NCI-H146 (cell line): ENCODE data around the gene HELZ2.
"Not testable (repeated sequence)": the region's sequence is repeated elsewhere in the genome, so short reads cannot be mapped to it uniquely, and the experiment has no call there.

ENCODE experiments used
- DNase-seq: peaks from one replicate; lab custom pipeline; 2025; lab: John Stamatoyannopoulos, UW

Gene HELZ2

DNA sequence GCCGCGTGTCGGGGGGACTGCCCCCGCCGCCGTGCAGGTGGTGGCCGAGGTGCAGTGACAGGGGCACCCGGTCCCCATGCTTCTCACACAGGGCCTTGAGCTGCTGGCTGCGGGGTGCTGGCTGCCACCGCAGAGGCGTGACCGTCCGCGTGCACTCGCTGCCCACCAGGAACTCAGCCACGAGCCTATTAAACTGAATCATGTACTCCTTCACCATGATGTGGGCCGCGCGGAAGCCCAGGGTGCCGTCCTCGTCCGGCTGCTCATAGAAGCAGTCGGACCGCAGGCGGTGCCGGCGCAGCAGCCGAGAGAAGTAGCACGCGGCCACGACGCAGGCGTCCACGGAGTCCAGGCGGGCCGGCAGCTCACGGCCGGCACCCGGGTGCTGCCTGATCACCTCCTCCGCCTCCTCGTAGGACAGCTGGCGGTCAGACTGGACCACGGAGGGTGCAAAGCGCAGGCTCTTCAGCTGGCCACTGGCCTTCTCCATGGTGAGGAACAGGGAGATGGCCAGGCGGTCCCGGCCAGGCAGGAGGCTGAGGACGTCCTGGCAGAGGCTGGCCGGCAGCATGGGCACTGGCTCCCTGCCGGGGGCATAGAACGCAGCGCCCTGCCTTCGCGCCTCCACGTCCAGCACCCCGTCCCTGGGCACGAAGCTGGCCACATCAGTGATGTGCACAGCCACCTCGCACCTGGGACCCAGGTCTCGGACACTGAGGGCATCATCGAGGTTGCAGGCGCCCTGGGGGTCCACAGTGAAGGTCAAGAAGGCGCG is 9.8 kb downstream of the HELZ2 start:
- no peak for DNase-seq

DNA sequence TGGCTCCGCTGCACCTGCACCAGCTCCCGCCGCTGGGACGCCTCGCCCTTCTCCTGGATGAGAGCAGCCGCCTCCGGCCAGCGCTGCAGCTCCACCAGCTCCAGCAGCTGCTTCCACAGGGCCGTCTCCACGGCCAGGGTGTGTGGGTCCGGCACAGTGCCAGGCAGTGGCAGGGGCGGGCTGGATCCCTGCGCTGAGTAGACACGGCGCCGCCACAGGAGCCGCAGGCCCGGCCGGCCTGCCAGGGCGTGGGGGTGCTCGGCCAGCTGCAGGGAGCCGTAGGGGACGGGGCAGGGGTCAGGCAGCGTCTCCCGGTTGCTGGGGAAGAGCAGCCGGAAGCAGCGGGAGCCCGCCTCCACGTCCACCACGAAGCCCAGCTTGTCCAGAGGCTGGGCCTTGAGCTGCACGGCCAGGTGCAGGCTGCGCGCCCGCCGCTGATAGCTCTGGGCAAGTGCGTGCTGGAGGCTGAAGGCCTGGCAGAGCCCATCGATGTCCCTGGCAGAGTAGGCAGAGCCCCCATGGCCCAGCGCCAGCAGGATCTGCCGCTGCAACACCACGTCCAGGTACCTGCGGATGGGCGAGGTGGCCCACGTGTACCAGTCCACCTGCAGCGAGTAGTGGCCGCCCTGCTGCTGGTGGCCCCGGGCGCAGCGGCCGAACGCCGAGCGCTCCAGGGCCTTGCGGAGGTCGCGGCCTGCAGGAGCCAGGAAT is 10.7 kb downstream of the HELZ2 start:
- DNase-seq = no peak

DNA sequence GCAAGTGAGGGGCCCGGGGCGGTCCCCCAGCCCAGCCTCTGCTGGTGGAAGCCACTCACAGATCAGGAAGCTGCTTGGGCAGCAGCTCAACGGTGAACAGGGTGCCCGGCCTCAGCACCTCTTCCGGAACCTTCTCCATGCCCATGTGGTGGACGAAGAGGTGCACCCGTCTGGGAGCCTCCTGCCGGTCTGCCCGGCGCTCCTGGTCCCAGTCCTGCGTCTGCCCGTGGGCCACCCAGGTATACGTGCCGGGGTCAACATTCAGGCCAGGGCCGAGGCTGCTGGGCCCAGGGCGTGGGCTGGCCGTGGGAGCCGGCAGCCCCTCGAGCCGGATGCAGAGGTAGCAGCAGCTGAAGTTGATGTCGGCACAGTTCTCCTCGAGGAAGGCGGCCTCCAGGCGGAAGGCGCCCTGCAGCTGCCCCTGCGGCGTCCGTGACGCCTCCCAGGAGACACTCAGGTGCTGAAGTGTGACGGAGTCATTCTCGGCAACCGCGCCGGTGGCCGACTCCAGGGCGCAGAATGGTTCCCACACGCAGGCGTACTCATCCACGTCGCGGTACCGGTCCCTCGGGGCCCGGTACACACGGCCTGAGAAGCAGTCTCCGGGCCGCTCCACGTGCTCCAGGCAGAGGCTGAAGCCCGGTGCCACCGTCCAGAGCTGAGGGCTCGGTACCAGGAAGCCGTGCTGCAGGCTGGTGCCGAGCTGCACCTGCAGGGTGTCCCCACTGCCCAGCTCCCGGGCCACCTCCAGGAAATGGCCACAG is 11.4 kb downstream of the HELZ2 start:
- no peak for DNase-seq

DNA sequence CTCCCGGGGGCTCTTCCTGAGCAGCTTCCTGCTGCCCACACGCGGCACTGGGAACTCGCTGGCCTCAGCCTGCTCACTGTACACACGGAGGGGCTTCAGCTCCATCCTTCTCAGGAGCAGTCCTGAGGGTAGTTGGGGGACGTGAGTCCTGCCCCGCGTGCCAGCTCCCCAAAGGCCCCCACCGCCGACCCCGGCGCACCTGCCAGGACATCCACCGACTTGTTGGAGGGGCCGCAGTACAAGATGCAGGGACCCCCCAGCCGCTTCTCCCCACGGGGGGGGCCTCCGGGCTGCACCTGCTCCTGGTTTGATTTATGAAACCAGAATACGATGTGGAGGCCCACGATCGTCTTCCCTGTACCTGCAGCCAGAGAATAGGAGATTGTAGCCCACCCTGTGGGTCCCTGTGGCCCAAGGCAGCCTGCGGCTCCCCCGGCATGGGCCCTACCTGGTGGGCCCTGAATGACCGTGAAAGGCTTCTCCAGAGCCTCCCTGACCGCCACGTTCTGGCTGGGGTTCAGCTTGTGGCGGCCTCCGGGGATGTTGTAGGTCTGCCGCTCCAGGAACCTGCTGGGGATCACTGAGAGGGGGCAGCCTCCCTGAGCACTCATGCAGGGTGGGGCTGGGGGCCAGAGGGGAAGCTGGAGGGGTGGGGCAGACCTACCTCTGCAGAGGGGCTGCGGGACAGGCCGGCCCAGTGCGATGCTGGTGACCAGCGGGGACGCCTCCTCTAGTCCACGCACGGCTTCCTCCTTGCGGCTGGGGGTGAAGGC is 12.2 kb downstream of the HELZ2 start:
- no peak for DNase-seq

DNA sequence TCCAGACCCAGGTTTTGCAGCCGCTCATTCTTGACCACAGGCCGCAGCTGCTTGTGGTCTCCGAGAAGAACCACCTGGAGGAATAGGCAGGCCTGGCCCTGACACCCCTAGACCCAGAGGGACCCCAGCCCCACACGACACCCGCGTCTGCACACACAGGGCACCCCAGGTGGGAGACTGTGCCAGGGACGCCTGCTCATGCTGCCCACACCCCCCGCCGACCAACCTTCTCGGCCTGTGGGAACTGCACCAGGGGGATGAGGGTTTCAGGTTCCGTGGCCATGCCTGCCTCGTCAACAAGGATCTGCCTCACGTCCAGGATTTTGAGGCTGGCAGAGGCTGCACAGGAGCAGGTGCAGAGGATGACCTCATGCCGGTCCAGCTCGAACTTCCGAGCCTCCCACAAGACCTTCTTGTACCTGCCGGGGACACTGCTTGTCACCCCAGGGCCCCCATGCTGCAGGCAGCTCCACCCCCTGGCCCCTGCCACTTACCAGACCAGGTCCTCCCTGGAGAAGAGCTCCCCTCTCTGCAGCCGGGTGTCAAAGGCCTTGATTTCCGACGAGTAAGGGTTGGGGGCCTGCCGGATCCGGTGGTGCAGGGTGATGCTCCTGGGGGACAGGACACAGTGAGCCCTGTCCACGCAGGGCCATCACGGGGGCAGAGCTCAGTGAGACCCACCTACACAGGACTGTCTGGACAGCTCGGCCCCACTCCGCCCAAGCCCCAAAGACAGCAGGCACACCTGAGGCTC is 13.0 kb downstream of the HELZ2 start:
- no peak for DNase-seq

DNA sequence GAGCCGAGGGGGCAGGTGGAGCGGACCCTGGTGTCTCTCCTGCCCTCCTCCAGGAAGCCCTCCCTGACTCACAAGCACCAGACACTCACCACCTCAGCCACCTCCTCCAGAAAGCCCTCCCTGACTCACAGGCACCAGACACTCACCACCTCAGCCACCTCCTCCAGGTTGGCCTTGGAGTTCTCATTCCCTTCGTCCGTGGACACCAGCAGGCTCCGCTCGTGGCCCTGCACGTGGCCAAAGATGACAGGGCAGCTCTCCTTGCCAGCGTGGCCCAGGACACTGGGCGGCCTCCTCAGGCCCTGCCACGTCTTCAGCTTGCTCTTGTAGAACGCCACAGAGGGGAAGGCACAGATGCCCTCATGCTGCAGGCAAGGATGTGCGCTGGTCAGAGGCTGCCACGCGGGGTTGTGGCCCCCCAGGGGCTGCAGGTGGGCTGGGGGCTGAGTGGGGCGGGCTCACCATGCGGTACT is 13.7 kb downstream of the HELZ2 start:
- DNase-seq = no peak

DNA sequence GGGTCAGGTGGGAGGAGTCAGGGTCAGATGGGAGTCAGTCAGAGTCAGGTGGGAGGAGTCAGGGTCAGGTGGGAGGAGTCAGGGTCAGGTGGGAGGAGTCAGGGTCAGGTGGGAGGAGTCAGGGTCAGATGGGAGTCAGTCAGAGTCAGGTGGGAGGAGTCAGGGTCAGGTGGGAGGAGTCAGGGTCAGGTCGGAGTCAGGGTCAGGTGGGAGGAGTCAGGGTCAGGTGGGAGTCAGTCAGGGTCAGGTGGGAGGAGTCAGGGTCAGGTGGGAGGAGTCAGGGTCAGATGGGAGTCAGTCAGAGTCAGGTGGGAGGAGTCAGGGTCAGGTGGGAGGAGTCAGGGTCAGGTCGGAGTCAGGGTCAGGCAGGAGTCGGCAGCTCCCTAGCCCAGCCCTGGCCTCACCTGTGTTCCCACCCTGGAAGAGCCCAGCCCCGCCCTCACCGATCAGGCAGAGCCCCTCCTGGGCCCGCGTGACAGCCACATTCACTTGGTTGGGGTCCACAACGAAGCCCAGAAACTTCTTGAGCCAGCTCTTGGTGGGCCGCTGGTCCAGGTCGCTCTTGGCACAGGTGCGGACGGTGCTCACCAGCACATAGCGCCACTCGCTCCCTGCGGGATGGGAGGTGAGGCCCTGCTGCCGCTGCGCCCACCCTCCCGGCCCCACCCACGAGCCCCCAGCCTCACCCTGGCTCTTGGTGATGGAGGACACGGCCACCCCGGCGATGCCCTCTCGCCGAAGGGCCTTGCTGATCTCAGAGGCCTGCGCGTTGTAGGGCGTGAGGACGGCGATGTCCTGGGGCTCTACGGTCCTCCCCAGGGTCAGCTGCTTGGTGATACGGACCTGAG is 14.3 kb downstream of the HELZ2 start:
- not testable (repeated sequence) for DNase-seq

DNA sequence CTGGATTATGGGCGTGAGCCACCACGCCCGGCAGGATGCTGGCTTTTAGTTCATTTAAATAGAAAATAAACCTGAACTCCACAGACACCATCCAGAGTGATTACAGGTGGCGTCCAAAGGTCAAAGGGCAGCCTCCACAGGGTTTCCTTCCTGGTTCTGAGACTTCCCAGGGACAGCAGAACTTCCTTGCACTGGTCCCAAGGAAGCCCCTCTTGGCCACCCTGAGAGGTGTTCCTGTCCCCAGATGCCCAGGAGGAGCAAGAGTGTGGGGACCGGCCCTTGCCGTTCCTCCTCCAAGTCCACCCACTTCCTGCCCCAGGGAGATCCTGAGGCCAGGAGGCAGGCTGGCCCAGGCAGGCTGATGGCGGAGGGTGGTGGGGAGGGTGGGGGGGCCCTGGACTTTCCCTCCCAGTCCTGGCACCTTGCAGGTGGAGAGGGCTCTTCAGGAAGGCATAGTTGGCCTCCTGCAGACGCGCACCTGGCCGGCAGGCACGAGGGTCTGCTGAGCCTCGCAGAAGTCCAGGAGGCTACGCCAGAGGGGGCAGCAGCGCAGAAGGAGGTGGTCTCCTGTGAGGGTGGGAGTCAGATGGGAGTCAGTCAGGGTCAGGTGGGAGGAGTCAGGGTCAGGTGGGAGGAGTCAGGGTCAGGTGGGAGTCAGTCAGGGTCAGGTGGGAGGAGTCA is 15.1 kb downstream of the HELZ2 start:
- DNase-seq = no peak

DNA sequence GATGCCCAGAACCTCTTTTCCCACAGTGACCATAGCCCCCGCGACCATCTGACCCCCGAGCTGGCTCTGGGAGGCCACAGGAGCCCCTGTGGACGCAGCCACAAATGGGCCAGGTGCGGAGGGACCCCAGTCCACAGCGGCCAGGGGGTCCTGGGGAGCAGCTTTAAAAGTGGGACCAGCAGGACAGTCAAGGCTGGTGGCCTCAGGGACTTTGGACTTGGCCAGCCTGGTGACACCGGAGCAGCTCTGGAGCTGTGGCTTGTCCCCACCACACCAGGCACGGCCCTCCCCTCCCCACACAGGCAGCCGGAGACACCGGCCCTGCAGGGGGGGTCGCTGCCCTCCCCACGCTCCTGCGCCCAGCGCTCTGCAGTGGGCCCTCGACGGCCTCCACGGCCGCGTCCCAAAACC is 16.6 kb downstream of the HELZ2 start:
- no peak for DNase-seq

DNA sequence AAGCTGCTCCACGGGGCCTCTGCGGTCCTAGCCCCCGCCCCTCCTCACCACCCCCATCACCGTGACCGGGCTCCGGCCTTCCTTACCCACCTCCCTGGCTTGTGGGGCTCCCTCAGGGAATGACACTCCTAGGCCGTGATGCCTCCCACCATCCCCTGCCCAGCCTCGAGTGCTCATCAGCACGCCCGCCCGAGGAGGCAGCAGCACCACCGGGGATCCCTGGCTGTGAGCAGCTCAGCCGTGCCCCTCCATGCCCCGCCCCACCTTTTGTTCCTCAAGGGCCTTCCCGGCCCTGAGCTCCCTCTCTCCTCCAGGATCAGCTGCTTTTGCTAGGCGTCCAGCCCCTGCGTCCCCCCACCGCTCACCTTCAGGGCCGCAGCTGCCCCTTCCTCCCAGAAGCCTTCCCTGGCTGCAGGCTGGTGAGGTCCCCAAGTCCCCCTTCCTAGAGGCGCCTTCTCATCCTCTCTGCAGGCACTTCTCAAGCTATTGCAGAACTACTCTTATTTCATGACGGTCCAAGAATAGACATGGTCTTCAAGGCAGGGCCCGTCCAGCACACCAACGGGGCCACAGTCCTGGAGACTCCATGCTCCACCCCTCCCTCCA is 17.1 kb downstream of the HELZ2 start:
- DNase-seq = no peak

DNA sequence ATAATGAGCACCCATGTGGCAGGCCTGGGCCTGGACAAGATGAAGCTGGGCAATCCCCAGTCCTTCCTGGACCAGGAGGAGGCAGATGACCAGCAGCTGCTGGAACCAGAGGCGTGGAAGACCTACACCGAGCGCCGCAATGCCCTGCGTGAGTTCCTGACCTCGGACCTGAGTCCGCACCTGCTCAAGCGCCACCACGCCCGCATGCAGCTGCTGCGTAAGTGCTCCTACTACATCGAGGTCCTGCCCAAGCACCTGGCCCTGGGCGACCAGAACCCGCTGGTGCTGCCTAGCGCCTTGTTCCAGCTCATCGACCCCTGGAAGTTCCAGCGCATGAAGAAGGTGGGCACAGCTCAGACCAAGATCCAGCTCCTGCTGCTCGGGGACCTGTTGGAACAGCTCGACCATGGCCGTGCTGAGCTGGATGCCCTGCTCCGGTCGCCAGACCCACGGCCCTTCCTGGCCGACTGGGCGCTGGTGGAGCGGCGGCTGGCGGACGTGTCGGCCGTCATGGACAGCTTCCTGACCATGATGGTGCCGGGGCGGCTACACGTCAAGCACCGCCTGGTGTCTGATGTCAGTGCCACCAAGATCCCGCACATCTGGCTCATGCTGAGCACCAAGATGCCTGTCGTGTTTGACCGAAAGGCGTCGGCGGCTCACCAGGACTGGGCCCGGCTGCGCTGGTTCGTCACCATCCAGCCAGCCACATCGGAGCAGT is 18.2 kb downstream of the HELZ2 start:
- DNase-seq = peak; percentile 61

DNA sequence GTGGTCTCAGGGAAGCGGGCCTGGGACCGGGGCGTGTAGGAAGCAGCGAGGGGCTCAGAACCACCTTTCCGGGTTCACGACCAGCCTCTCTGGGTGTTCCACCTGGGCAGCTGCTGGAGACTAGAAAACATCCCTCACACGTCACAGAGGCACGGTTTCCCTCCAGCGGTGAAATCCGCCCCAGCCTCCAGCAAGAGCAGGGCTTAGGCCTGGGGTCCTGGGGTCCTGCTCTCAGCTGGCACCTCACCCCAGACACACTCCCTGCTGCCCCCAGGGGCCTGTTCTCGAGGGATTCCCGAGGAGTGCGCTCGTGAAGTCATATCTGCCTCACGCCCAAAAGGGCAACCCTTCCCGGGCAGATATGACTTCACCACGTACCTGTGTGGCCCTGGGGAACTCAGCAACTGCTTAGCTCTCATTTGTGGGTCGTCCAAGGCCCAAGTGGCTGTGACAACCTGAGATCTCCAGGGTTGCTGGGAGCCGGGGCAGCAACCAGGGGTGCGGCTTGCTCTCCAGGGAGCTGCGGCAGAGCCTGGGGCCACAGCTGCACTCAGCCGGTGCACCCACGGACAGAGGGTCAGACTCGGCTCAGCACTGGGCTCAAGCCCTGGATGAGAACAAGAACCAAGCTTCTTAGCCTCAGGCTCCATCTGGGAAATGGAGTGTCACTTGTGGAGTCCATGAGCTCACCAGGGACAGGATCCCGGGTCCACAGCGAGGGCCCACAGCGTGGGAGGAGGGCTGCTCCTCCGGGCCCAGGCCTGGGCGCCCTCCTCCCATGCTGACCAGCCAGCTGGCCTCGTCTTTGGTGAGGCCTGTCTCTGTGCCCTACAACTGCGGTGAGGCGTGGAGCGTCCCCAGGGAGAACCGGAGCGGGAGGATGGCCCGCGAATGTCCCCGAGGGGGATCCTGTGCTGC is 19.4 kb downstream of the HELZ2 start:
- no peak for DNase-seq

DNA sequence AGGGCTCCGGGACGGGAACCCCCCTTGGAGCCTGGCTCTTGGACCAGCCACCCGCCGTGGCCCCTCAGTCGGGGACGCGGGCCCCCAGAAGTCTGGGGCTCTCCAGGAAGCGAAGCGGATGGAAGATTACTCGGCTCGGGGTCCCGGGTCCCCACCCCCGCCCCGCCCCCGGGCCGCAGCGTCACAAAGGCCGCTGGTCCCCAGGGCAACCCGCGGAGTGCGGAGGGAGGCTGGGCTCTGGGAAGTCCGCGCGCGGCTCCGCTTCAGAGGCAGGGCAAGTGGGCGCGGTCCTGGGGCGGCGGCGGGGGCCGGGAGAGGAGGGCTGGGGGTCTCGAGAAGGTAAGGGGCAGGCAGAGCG is 20.1 kb downstream of the HELZ2 start, which contains the start of gene FNDC11:
TSS of gene FNDC11 (plus strand) at position 227 of the 358 bp plus-strand sequence. CDS start 1,505 bp downstream, outside the sequence.
- DNase-seq = peak; percentile 75

DNA sequence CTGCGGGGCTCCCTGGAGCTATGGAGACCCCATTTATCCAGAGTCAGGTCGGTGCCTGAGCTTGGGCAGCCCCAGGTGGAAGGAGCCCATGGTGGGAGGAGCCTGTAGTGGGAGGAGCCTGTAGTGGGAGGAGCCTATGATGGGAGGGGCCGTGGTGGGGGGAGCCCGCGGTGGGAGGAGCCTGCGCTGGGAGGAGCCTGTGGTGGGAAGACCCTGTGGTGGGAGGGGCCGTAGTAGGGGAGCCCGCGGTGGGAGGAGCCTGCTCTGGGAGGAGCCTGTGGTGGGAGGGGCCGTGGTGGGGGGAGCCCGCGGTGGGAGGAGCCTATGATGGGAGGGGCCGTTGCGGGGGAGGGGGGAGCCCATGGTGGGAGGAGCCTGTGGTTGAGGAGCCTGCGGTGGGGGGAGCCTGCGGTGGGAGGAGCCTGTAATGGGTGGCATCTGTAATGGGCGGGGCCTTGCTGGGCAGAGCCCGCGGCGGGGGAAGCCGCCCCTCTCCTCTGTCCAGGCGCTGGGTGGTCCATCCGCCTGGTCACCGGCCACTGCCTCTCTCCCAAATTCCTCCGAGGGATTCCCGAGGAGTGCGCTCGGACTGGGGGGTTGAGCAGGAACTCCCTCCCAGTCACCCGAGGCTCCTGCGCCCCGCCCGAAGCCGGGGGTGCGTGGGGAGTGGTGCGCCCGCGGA is 20.6 kb downstream of the HELZ2 start:
- peak; percentile 87 for DNase-seq

DNA sequence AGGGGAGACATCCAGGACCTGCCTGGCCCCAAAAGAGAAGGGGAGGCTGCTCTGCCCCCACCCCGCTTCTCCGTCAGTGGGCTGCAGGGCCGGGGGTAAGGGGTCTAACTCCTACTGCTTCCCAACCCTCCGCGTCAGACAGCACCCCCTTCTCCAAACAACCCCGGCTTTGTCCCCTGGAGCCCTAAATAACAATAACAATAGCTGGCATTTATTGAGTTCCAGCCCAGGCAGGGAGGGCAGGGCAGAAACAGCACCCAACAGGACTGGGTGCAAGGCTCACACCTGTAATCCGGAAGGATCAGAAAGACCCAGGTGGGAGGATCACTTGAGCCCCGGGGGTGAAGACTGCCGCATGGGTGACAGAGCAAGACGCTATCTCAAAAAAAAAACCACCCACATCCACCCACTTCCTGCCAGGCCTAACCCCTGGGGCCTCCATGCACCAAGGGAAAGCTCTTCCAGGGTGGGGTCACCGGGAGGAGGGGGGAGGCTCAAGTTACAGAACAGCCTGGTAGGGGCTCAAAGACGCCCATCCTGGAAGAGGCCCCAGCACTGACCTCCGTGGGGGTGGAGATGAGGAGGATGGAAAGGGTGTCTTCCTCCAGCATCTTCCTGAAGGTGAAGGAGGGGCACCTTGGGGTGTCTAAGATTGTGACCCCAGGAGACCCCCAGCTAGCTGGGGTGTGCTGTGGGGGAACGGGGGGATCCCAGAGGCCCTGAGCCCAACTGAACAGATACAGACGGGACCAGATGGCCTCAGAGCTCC is 21.4 kb downstream of the HELZ2 start:
- DNase-seq = peak; percentile 58

DNA sequence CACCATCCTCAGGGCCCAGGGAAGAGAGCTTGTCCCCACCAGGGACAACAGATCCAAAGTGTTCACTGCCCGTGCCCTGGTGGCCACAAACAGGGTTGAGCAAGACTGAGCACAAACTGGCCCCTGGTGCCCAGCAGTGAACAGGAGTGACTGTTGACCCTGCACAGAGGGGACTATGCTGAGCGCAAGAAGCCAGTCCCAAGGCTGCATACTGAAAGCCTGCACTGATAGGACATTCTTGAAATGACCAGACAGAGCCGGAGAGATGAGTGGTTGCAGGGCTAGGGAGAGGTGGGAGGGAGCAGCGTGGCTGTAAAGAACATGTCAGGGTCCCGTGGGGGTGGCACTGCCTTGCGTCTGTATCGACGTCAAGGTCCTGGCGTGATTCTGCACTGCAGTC is 23.0 kb downstream of the HELZ2 start:
- no peak for DNase-seq
